Measurements from ENCODE around the gene HIPK4. TPM values are rescaled to one million over a fixed set of nuclear protein-coding genes. Genes with fewer than 3 reads are reported as not detected.
"Not testable (repeated sequence)": the region's sequence is repeated elsewhere in the genome, so short reads cannot be mapped to it uniquely, and the experiment has no call there.

Gene HIPK4
- total RNA-seq, 2 donors from 2014 or later, result 0.14 to 2.6 TPM

DNA sequence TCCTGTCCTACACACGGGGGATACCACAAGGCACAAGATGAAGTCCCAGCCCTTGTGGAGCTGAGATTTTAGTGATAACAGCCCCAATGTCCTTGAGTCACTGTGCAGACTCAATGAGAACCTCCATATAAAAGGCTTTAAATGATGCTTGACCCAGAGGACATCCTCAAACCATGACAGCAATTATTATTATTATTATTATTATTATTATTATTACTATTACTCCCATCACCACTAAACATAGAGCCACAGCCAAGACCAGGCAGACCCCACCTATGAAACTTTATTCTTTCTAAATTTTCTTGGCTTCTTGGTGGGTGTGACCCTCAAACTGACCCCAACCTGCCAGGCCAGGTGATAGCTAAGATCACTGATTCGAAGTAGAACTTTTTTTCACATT is 52.9 kb downstream of the HIPK4 start:
- Histone ChIP-seq H3K9me3 (no peaks in the 10 kb centered on the region), H3K27me3 (replicated peaks; ENCODE audit: insufficient read depth) (no peaks in the 10 kb centered on the region), H3K4me1 (replicated peaks) (no peaks in the 10 kb centered on the region), H3K4me3 (no peak overlapping the region), H3K36me3 (no peaks in the 10 kb centered on the region), H3K27ac (no peak overlapping the region)
- intact Hi-C loops (cut with DNase I), result no loop called here
- WGBS, result 74% methylated on average over 2 of the region's 2 CpGs
- TF ChIP-seq POLR2A (IDR thresholded peaks at IDR 0.05) (no peak), POLR2AphosphoS5 (IDR thresholded peaks at IDR 0.05) (no peak)
- TF ChIP-seq, protein P1, sequence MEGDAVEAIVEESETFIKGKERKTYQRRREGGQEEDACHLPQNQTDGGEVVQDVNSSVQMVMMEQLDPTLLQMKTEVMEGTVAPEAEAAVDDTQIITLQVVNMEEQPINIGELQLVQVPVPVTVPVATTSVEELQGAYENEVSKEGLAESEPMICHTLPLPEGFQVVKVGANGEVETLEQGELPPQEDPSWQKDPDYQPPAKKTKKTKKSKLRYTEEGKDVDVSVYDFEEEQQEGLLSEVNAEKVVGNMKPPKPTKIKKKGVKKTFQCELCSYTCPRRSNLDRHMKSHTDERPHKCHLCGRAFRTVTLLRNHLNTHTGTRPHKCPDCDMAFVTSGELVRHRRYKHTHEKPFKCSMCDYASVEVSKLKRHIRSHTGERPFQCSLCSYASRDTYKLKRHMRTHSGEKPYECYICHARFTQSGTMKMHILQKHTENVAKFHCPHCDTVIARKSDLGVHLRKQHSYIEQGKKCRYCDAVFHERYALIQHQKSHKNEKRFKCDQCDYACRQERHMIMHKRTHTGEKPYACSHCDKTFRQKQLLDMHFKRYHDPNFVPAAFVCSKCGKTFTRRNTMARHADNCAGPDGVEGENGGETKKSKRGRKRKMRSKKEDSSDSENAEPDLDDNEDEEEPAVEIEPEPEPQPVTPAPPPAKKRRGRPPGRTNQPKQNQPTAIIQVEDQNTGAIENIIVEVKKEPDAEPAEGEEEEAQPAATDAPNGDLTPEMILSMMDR (IDR thresholded peaks at IDR 0.05), result no peak
- DNase-seq (ENCODE audit: low spot score), result no peak

DNA sequence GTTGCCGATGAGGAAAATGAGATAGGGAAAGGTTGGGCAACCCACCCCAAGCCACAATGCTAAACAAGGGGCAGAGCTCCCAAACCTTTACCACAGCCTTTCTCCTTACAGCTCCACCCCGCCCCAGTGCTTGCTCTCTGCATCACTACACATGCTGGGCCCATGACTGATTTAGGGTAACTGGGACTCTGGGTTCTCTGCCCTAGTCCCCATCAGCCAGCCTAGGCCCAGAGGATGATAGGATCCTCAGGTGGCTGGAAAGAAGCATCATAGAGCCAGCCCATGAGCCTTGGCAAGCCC is 53.4 kb downstream of the HIPK4 start:
- H3K27ac ChIP-seq, result no peak overlapping the region
- no peak overlapping the region for H3K4me3 ChIP-seq
- intact Hi-C loops (cut with DNase I), result no loop called here
- no peak for DNase-seq (ENCODE audit: low spot score)
- 94% methylated on average over 2 of the region's 2 CpGs for WGBS
- no peak for TF ChIP-seq POLR2AphosphoS5 (IDR thresholded peaks at IDR 0.05)
- TF ChIP-seq, protein P1 (IDR thresholded peaks at IDR 0.05), result no peak
- no peaks in the 10 kb centered on the region for H3K9me3 ChIP-seq
- no peaks in the 10 kb centered on the region for H3K27me3 ChIP-seq (replicated peaks; ENCODE audit: insufficient read depth)
- H3K4me1 ChIP-seq (replicated peaks), result no peaks in the 10 kb centered on the region
- H3K36me3 ChIP-seq, result no peaks in the 10 kb centered on the region

DNA sequence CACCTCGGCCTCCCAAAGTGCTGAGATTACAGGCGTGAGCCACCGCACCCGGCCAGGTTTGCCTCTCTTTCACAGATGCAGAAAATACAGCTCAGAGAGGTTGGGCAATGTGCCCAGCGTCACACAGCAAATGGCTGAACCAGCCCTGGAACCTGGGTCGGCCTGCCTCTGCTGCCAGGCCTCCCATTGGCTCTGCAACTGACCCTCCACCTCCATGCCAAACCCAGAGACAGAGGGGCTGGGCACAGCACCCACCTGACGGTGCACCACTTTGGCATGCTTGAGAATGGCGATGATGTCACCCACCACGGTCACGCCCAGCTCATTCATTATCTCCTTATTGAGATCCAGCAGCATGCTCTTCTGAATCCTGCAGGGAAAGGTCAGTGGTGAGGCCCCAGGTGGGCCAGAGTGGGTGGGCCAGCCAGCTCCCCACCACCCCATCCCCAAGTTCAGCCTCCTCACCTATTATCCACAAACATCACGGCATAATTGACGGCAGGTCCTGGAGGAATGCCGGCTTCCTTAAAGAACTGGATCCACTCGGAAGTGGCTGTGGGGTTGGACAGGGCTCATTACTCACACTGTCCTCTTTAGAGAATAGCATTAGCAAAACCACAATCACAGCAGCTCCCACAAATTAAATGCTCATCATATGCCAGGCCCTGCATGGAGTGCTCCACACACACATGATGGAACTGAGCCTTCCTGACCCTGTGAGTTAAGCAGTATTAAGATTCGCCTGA is 54.0 kb downstream of the HIPK4 start:
- 95% methylated on average over 15 of the region's 15 CpGs for WGBS
- intact Hi-C loops (cut with DNase I), result no loop called here
- H3K36me3 ChIP-seq, result no peaks in the 10 kb centered on the region

GRCh38 chr19:40335101-40335500 is 54.9 kb downstream of the HIPK4 start:
- no peak for TF ChIP-seq POLR2AphosphoS5 (IDR thresholded peaks at IDR 0.05)
- TF ChIP-seq POLR2A (IDR thresholded peaks at IDR 0.05), result no peak
- TF ChIP-seq, protein P1 (IDR thresholded peaks at IDR 0.05), result no peak
- Histone ChIP-seq H3K4me1 (replicated peaks) (no peaks in the 10 kb centered on the region), H3K36me3 (no peaks in the 10 kb centered on the region), H3K4me3 (no peak overlapping the region), H3K27ac (no peak overlapping the region), H3K9me3 (no peaks in the 10 kb centered on the region), H3K27me3 (replicated peaks; ENCODE audit: insufficient read depth) (no peaks in the 10 kb centered on the region)
- no peak for DNase-seq (ENCODE audit: low spot score)
- intact Hi-C loops (cut with DNase I), result no loop called here

More for the DNA sequence above, 54.0 kb downstream of the HIPK4 start:
- H3K27ac ChIP-seq, result no peak overlapping the region
- no peaks in the 10 kb centered on the region for H3K4me1 ChIP-seq (replicated peaks)
- DNase-seq (ENCODE audit: low spot score), result no peak
- TF ChIP-seq POLR2A (IDR thresholded peaks at IDR 0.05), result no peak
- TF ChIP-seq, protein P1 (IDR thresholded peaks at IDR 0.05), result no peak
- TF ChIP-seq POLR2AphosphoS5 (IDR thresholded peaks at IDR 0.05), result no peak
- no peaks in the 10 kb centered on the region for H3K9me3 ChIP-seq
- no peak overlapping the region for H3K4me3 ChIP-seq
- no peaks in the 10 kb centered on the region for H3K27me3 ChIP-seq (replicated peaks; ENCODE audit: insufficient read depth)

DNA sequence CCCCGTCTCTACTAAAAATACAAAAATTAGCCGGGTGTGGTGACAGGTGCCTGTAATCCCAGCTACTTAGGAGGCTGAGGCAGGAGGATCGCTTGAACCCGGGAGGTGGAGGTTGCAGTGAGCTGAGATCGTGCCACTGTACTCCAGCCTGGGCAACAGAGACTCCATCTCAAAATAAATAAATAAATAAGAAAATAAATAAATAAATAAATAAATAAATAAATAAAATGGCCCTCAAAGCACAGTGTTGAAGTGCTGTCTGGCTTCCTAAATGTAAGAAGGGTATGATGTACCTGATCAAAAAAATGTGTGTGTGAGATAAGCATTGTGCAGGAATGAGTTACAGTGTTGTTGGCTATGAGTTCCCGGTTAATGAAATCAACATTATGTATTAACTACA is 56.9 kb downstream of the HIPK4 start:
- H3K27me3 ChIP-seq (replicated peaks; ENCODE audit: insufficient read depth); H3K4me3 ChIP-seq; H3K36me3 ChIP-seq; DNase-seq (ENCODE audit: low spot score); H3K27ac ChIP-seq; intact Hi-C loops (cut with DNase I); H3K4me1 ChIP-seq (replicated peaks); H3K9me3 ChIP-seq: not testable (repeated sequence)
- 91% methylated on average over 6 of the region's 6 CpGs for WGBS
